Suprapubic skin (tissue), 4 donors: ENCODE data around the gene VAV2. TPM values are rescaled to one million over a fixed set of nuclear protein-coding genes. Genes with fewer than 3 reads are reported as not detected.
A peak's percentile ranks its signal among the peaks of the same experiment; 100 is the strongest.

ENCODE experiments used
- DNase-seq, 2 donors: peaks; one replicate each; pipeline ENCODE4 v3.0.0-alpha.2; 2019; ENCODE audit warnings: low spot score in 2 of 2
- H3K27ac ChIP-seq: fragments of 200-600 bp; sonication (generic); one replicate; pipeline ENCODE4 v1.5.1; 2019
- H3K27me3 ChIP-seq: fragments of 200-600 bp; sonication (generic); one replicate; pipeline ENCODE4 v1.5.1; 2019
- H3K36me3 ChIP-seq: fragments of 200-600 bp; sonication (generic); one replicate; pipeline ENCODE4 v1.5.1; 2019
- H3K4me1 ChIP-seq: fragments of 200-600 bp; sonication (generic); one replicate; pipeline ENCODE4 v1.5.1; 2019
- H3K4me3 ChIP-seq: fragments of 200-600 bp; sonication (generic); one replicate; pipeline ENCODE4 v1.5.1; 2019; ENCODE audit warnings: mild to moderate bottlenecking
- H3K9me3 ChIP-seq: fragments of 200-600 bp; sonication (generic); one replicate; pipeline ENCODE4 v1.5.1; 2019
- EP300 ChIP-seq: sonication (generic); formaldehyde crosslinking; IDR thresholded peaks from one replicate; pipeline ENCODE4 v1.6.1; 2017; ENCODE audit warnings: antibody characterized with exemption
- POLR2A ChIP-seq, 2 donors: fragments of 450-650 bp; IDR thresholded peaks; one replicate each; pipeline ENCODE4 v1.6.1; 2017; ENCODE audit warnings: antibody characterized with exemption in 2 of 2, mild to moderate bottlenecking in 2 of 2, moderate library complexity in 2 of 2
- POLR2AphosphoS5 ChIP-seq, 3 donors: sonication (generic); formaldehyde crosslinking; IDR thresholded peaks; one replicate each; pipeline ENCODE4 v1.6.1; 2017; ENCODE audit warnings: antibody characterized with exemption in 3 of 3
- WGBS: methylation state at CpG from one replicate; pipeline ENCODE4 v1.1.5; 2018; 5-methylcytosine and 5-hydroxymethylcytosine counted together
- total RNA-seq, 4 donors: library from RNA; depleted of rRNA; stranded (reverse); fragments of >200 nt; gene quantifications; one replicate each; pipeline ENCODE4 v1.1.0, GENCODE V29; 2016
- TF ChIP-seq, protein P1 (sequence below), 2 donors: fragments of 200-600 bp in 1 of 2; fragments of 450-650 bp in 1 of 2; sonication (generic) in 1 of 2; IDR thresholded peaks; one replicate each; pipeline ENCODE4 v1.5.1; 2016 to 2019; ENCODE audit warnings: antibody characterized with exemption in 2 of 2, mild to moderate bottlenecking in 1 of 2, moderate library complexity in 1 of 2

Gene VAV2
- total RNA-seq, 4 donors from 2014 or later = 5.2 to 10.3 (median 6.4) TPM

DNA sequence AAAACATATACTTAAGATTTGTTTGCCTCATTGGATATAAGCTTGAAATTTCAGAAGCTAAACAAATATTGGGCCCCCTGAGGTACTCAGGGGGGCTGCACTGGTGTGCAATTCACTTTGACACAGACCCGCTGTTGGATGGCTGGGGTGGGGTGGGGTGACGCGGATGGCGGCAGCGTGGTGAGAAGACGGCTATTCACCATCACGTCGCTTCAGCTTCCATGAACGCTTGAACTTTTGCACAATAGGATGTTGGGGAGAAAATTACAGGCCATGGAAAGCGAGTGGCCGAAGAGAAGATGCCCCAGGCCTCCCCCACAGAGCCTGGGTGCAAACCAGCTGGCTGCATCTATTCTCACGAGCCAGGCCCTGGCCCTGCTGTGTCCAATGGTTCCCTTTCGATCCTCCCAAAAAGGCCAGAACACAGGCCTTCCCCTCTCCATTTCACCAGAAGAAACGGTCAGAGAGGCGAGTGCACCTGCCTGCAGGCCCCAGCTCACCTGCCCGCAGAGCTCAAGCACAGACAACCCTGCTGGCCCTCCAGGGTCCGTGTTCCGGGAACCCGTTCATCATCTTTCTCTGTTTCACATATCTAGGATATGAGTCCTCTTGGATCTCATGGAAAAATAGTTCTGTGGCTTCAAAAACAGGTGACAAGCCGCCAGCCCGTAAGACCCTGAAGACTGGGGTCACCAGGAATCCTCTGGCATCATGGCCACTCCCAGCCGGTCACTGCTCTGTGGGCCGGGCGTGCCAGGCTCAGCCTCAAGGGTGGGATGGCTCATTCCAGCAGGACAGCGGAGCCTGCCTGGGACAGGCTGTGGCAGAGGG lies 207.2 kb downstream of the VAV2 start:
- Histone ChIP-seq H3K27ac (no peak overlapping the region), H3K4me1 (peaks cover 19% of the 10 kb centered on the region), H3K36me3 (peaks cover 6% of the 10 kb centered on the region), H3K4me3 (no peak overlapping the region), H3K9me3 (no peaks in the 10 kb centered on the region), H3K27me3 (no peaks in the 10 kb centered on the region)
- TF ChIP-seq POLR2AphosphoS5 (IDR thresholded peaks at IDR 0.05) (no peak), POLR2A (IDR thresholded peaks at IDR 0.05) (no peak), EP300 (no peak)
- TF ChIP-seq, protein P1, sequence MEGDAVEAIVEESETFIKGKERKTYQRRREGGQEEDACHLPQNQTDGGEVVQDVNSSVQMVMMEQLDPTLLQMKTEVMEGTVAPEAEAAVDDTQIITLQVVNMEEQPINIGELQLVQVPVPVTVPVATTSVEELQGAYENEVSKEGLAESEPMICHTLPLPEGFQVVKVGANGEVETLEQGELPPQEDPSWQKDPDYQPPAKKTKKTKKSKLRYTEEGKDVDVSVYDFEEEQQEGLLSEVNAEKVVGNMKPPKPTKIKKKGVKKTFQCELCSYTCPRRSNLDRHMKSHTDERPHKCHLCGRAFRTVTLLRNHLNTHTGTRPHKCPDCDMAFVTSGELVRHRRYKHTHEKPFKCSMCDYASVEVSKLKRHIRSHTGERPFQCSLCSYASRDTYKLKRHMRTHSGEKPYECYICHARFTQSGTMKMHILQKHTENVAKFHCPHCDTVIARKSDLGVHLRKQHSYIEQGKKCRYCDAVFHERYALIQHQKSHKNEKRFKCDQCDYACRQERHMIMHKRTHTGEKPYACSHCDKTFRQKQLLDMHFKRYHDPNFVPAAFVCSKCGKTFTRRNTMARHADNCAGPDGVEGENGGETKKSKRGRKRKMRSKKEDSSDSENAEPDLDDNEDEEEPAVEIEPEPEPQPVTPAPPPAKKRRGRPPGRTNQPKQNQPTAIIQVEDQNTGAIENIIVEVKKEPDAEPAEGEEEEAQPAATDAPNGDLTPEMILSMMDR (IDR thresholded peaks at IDR 0.05) = no peak
- DNase-seq = no peak
- 93% methylated on average over 24 of the region's 25 CpGs for WGBS

DNA sequence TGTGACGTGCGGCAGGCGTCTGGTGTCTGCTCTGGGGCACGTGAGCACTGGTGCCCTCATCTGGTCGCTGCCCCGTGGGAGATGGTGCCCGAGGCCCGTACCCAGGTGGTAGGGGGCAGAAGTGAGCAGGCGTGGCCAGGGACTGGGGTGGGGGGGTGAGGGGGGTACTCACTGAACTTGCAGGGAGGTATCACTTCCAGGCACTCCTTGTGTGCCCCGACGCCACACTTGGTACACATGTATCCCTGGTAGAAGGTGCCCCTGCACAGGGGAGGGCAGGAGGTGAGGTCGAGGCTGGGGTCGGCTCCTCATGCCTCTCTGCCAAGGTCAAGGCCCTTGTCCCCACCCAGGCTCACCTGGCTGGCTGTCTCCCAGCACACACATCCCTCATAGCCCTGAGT lies 208.8 kb downstream of the VAV2 start:
- DNase-seq = no peak

DNA sequence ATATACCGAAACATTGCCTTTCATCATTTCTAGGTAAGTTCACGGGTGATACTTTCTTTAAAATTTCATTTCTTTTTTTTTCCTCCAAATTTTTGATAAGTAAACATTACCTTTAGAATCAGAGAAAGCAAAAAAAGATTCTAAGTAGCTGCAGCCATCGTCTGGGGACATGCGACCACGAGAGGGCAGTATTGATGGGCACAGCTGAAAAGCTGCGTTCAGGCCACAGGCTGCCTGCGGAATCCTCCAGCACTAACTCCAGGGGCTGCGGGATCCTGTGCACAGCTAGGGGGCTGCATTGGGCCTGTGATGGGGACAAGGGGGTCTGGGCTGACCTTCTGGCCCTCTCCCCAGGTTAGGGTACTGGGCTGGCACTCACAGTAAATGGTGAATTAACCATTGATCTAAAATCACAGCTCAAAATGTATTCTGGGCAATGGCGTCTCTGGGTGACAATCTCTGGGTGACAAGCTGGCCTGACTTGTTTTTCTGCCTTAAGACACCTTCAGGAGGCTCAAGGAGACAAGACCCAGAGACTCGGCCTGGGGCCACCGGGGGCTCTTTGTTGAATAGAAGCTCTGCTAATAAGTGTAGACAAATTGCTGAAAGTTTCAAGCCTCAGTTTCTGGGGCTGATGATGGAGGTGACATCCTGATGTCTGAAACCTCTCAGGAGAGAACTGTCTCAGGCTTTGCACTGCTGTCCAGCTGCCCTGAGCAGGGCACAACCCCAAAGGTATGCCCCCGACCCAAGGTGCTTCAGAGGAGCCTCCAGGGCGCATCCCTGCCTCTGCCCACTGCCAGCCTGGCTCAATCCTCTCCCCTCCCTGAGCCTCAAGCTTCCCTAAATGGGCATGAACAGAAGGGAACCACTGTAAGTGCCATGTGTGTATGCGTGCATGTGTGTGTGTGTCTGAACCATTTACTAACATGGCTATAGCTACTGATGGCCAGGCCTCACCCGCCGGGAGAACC lies 209.7 kb downstream of the VAV2 start:
- H3K9me3 ChIP-seq = no peaks in the 10 kb centered on the region
- H3K27me3 ChIP-seq = no peaks in the 10 kb centered on the region
- no peak overlapping the region for H3K27ac ChIP-seq
- H3K4me1 ChIP-seq = peaks cover under 1% of the 10 kb centered on the region
- no peak for DNase-seq
- no peak for TF ChIP-seq POLR2AphosphoS5 (IDR thresholded peaks at IDR 0.05)
- TF ChIP-seq, protein P1 (IDR thresholded peaks at IDR 0.05) = peak; percentile 44 to 75
- 42% methylated on average over 10 of the region's 16 CpGs for WGBS
- no peak overlapping the region for H3K4me3 ChIP-seq
- peaks cover 24% of the 10 kb centered on the region for H3K36me3 ChIP-seq

More for the DNA sequence above, 208.8 kb downstream of the VAV2 start:
- WGBS = 77% methylated on average over 11 of the region's 13 CpGs
- Histone ChIP-seq H3K27ac (no peak overlapping the region), H3K9me3 (no peaks in the 10 kb centered on the region), H3K4me3 (no peak overlapping the region), H3K4me1 (peaks cover 8% of the 10 kb centered on the region), H3K27me3 (no peaks in the 10 kb centered on the region), H3K36me3 (peaks cover 19% of the 10 kb centered on the region)
- no peak for TF ChIP-seq POLR2AphosphoS5 (IDR thresholded peaks at IDR 0.05)

DNA sequence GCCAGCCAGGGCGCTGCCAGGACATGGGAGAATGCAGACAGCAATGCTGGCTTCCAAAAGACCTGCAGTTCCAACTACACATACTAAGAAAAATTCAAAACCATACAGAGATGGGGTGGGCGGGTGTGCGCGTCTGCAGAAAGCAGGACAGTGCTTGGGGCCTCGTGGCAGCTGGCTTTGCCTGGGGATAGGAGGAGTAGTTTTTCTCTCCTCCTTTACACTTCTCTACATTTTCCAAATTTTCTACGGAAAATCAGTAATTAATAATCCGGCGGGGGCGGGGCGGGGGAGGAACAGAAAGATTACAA lies 210.3 kb downstream of the VAV2 start:
- H3K4me3 ChIP-seq = no peak overlapping the region
- no peaks in the 10 kb centered on the region for H3K4me1 ChIP-seq
- TF ChIP-seq POLR2AphosphoS5 (IDR thresholded peaks at IDR 0.05) (no peak), POLR2A (IDR thresholded peaks at IDR 0.05) (no peak), EP300 (no peak)
- TF ChIP-seq, protein P1 (IDR thresholded peaks at IDR 0.05) = no peak
- 83% methylated on average over 10 of the region's 10 CpGs for WGBS
- H3K9me3 ChIP-seq = no peaks in the 10 kb centered on the region
- H3K27ac ChIP-seq = no peak overlapping the region
- peaks cover 28% of the 10 kb centered on the region for H3K36me3 ChIP-seq
- no peak for DNase-seq
- no peaks in the 10 kb centered on the region for H3K27me3 ChIP-seq

DNA sequence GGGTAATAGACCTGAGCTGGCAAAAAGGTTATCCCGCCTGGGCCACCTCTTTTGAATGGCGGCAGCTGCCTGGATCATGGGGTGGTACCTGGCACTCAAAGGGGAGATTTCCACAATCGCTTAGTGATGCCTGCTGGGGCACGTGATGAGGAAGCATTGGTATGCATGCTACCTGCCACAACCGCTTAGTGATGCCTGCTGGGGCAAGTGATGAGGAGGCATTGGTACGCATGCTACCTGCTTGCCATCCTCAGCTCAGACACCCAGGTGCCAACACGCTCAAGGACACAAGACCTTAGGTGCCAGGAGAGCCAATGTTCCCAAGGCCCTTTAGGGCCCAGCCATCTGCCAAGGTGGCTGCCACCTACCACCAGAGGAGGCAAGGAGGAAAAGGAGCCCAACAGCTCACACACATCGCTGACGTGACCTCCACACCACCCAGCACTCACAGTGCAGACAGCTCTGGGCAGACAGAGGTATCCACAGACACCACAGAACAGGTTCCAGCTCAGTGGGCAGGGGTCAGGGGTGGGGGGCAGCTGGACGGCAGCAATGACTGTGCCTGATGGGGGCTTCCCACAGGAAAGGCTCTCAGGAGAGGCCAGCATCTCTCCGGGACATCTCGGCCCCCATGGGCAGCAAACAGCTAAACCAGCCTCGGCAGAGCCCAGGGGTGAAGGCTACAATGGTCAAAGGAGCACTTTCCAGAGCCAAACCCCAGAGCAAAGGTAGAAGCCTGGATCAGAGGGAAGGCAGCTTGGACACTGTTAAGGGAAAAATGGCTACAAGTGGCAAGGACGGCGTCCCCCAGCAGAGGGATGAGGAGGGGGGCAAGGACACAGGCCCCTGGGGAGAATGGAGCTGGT lies 210.9 kb downstream of the VAV2 start:
- Histone ChIP-seq H3K9me3 (no peaks in the 10 kb centered on the region), H3K27ac (no peak overlapping the region), H3K4me3 (no peak overlapping the region), H3K36me3 (peaks cover 34% of the 10 kb centered on the region), H3K27me3 (no peaks in the 10 kb centered on the region), H3K4me1 (no peaks in the 10 kb centered on the region)
- WGBS = 89% methylated on average over 6 of the region's 15 CpGs
- no peak for TF ChIP-seq POLR2A (IDR thresholded peaks at IDR 0.05)
- TF ChIP-seq, protein P1 (IDR thresholded peaks at IDR 0.05) = no peak
- no peak for TF ChIP-seq POLR2AphosphoS5 (IDR thresholded peaks at IDR 0.05)
- TF ChIP-seq EP300 = no peak
- DNase-seq = no peak
